Mucosa of rectum (tissue), 2 donors: ENCODE measurements around the gene SMIM35.

Experiments
- H3K27ac ChIP-seq, 2 donors: one replicate each; pipeline ENCODE4 v1.7.0; 2013; ENCODE audit warnings: inconsistent platforms in 2 of 2, low read depth in 2 of 2, low read length in 2 of 2
- H3K27me3 ChIP-seq, 2 donors: one replicate each; pipeline ENCODE4 v1.7.0; 2013; ENCODE audit warnings: low read length in 2 of 2; ENCODE audit not compliant: control insufficient read depth in 2 of 2, insufficient read depth in 2 of 2
- H3K36me3 ChIP-seq, 2 donors: one replicate each; pipeline ENCODE4 v1.7.0; 2013; ENCODE audit warnings: low read length in 2 of 2; ENCODE audit not compliant: control insufficient read depth in 2 of 2, insufficient read depth in 2 of 2
- H3K4me1 ChIP-seq, 2 donors: one replicate each; pipeline ENCODE4 v1.7.0; 2013; ENCODE audit warnings: low read length in 2 of 2, mild to moderate bottlenecking in 1 of 2; ENCODE audit not compliant: control insufficient read depth in 2 of 2, insufficient read depth in 2 of 2
- H3K4me3 ChIP-seq, 2 donors: one replicate each; pipeline ENCODE4 v1.7.0; 2013; ENCODE audit warnings: low read length in 2 of 2
- H3K9ac ChIP-seq, 2 donors: one replicate each; pipeline ENCODE4 v1.7.0; 2013; ENCODE audit warnings: low read length in 2 of 2, low read depth in 1 of 2, mild to moderate bottlenecking in 1 of 2
- H3K9me3 ChIP-seq, 2 donors: one replicate each; pipeline ENCODE4 v1.7.0; 2013; ENCODE audit warnings: low read length in 2 of 2; ENCODE audit not compliant: control insufficient read depth in 2 of 2
- donor health status: healthy.
- donor health status: Normal muscosa, but diverticular disease.

The SMIM35 gene

DNA sequence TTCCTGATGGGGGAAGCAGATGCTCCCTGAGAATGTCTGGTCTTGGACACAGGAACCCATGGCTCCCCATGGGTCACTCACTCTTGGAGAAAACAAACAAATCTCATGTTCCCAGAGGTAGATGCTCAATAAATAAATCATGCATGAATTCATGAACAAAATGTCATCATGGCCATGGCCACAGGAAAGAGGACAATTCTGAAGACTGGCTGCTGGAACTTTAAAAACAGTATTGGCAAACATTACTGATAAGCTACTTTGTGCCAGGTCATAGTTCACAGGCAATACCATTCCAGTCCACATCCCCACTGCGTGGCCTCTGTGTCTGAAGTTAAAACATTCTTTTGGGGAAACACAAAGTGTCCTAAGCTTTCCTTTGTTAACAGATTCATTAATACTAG is 9.2 kb upstream of the SMIM35 start:
- Histone ChIP-seq H3K9me3 (no peaks in the 10 kb centered on the region), H3K9ac (no peak overlapping the region), H3K27ac (no peak overlapping the region), H3K27me3 (no peaks in the 10 kb centered on the region), H3K36me3 (peaks cover 33 to 46% of the 10 kb centered on the region in 2 donors), H3K4me1 (peaks cover 8 to 16% of the 10 kb centered on the region in 2 donors), H3K4me3 (no peak overlapping the region)

DNA sequence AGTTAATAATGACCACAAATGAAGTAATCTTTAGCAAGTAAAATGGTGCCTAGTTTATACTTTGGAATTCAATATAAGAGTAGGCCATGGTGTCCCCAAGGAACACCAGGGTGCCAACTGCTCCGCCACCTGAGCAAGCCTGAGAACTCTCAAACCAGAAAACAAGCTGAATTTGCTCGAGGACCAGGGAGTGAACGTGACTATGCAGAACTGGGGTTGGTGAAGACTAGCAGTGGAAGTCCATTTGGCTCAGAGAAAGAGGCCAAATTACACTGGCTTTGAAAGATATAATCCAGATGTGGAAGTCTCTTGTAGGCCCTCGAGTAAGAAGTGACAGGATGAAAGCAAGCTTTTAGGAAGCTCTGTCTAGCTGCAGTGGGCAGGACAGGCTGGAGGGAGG is 8.7 kb upstream of the SMIM35 start:
- H3K9me3 ChIP-seq: no peaks in the 10 kb centered on the region
- H3K36me3 ChIP-seq: peaks cover 29 to 42% of the 10 kb centered on the region in 2 donors
- peaks cover 12 to 20% of the 10 kb centered on the region in 2 donors for H3K4me1 ChIP-seq
- no peak overlapping the region for H3K4me3 ChIP-seq
- H3K27ac ChIP-seq: no peak overlapping the region
- H3K9ac ChIP-seq: no peak overlapping the region
- H3K27me3 ChIP-seq: no peaks in the 10 kb centered on the region

DNA sequence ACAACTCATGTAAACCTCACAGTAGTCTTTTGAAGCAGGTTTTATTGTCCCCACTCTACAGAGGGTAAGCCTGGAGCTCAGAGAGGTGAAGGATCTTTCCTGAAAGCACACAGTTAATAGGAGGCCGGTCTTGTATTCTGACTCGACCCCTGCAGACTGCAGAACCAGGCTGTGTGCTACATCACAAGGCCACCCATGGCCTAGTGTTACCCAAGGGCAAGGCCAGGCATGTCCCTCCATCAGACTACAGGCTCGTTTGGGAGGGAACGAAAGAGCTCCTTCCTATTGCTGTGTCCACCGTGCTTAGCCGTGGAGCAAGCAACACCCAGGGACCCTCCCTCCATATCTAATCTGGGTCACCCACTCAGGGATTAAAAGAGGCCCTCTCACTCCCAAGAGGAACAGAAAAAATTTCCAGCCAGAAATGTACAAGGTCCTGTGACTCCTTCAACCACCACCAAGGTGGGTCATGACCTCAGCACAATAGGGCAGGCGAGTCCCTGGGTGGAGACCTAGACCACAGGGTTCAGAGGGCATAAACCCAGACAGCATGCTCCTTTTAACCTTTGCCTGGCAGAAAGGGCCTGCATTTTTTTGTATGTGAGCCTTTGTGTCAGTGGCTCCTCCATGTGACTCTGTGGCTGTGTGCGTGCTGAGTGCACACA is 6.3 kb upstream of the SMIM35 start:
- no peaks in the 10 kb centered on the region for H3K27me3 ChIP-seq
- H3K9ac ChIP-seq: no peak overlapping the region
- no peak overlapping the region for H3K4me3 ChIP-seq
- peaks cover 10 to 26% of the 10 kb centered on the region in 2 donors for H3K36me3 ChIP-seq
- no peak overlapping the region for H3K27ac ChIP-seq
- no peaks in the 10 kb centered on the region for H3K9me3 ChIP-seq
- peaks cover 20 to 30% of the 10 kb centered on the region in 2 donors for H3K4me1 ChIP-seq

DNA sequence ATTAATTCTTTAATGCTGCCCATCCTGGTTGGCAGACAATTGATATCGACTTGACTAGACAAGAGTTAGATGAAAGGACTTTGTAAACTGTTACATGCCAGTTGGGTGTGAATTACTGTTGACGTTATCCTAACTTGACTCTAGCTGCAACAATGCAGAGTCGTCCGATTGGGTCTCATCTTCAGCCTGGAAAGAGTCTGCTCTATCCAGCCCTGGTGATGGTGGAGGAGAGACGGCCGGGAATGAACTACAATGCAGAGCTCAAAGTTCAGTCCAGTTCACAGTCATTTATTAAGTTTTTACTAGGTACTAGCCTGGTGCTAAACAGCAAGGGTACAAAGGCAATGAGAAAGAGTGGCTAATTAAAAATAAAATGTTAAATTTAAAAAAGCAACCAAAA is 4.9 kb upstream of the SMIM35 start:
- Histone ChIP-seq H3K27me3 (no peaks in the 10 kb centered on the region), H3K4me1 (peaks cover 26 to 40% of the 10 kb centered on the region in 2 donors), H3K9me3 (peaks cover 0 to 5% of the 10 kb centered on the region in 2 donors), H3K4me3 (no peak overlapping the region), H3K27ac (no peak overlapping the region), H3K36me3 (peaks cover 22 to 32% of the 10 kb centered on the region in 2 donors), H3K9ac (no peak overlapping the region)

DNA sequence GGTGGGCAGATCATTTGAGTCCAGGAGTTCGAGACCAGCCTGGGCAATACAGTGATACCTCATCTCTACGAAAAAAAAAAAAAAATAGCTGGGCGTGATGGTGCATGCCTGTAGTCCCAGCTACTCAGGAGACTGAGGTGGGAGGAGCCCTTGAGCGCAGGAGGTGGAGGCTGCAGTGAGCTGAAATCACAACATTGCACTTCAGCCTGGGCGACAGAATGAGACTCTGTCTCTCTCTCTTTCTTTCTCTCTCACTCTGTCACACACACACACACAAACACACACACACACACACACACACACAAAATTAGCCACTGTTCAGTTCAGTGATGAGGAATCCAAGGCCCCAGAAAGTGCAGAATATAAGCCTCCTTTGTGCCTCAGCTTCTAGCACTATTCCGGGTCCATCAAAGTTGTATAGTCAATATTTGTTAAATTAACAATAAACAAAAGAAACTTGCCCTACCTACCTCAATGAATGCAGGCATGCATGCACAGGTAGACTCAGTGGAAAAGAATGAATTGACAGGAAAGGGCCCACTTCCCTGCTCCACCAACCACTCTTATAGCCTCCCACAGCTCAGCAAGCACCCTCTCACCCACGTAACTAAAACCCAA is 3.9 kb upstream of the SMIM35 start:
- no peak overlapping the region for H3K9ac ChIP-seq
- H3K27me3 ChIP-seq: no peaks in the 10 kb centered on the region
- no peak overlapping the region for H3K4me3 ChIP-seq
- peaks cover 0 to 5% of the 10 kb centered on the region in 2 donors for H3K9me3 ChIP-seq
- peaks cover 27 to 44% of the 10 kb centered on the region in 2 donors for H3K4me1 ChIP-seq
- H3K27ac ChIP-seq: peak overlapping the region in 1 of 2 donors; percentile 18
- H3K36me3 ChIP-seq: peaks cover 23 to 36% of the 10 kb centered on the region in 2 donors

DNA sequence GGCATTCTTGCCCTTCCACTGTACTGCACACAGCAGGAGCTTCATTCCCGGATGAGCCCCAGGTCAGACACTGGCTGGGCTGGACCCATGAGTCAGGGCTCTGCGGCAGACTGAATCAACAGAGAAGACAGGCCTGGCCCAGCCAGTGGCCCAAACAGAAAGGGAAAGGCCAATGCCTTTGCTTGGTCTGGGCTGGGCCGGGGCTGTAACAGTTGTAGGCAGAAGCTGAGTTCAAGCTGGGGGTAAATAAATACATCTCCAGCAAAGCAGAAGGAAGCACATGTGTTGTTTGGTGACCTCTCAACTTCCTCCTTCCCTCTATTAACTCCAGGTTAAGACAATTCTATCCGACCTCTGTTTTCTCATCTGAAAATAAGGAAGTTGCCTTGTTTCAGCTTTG is 1.8 kb upstream of the SMIM35 start:
- Histone ChIP-seq H3K4me3 (no peak overlapping the region), H3K36me3 (peaks cover 24 to 34% of the 10 kb centered on the region in 2 donors), H3K27ac (peak overlapping the region; percentile 63 to 65), H3K9ac (no peak overlapping the region), H3K9me3 (peaks cover 0 to 5% of the 10 kb centered on the region in 2 donors), H3K4me1 (peaks cover 41 to 61% of the 10 kb centered on the region in 2 donors), H3K27me3 (no peaks in the 10 kb centered on the region)

DNA sequence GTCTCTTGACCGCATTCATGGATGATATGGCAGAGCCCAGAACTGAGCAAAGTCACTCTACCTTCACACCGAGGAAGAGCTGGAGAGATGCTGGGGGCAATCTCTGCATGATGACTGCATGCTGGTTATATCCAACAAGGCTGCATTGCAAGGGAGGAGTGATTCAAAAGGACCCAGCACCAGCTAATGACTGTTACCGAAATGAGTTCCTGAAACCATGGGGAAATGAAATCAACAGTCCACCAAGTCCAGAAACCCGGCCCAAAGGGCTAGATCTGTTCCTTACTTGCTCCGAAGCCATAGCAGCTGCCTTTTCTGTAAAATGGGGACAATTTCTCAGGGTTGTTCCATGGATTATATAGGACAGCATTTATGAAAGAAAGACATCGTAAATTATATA is 1.2 kb upstream of the SMIM35 start:
- Histone ChIP-seq H3K9me3 (peaks cover 0 to 5% of the 10 kb centered on the region in 2 donors), H3K9ac (no peak overlapping the region), H3K4me1 (peaks cover 44 to 67% of the 10 kb centered on the region in 2 donors), H3K27ac (peak overlapping the region; percentile 63 to 65), H3K4me3 (peak overlapping the region in 1 of 2 donors; percentile 31), H3K36me3 (peaks cover 24 to 29% of the 10 kb centered on the region in 2 donors), H3K27me3 (no peaks in the 10 kb centered on the region)

DNA sequence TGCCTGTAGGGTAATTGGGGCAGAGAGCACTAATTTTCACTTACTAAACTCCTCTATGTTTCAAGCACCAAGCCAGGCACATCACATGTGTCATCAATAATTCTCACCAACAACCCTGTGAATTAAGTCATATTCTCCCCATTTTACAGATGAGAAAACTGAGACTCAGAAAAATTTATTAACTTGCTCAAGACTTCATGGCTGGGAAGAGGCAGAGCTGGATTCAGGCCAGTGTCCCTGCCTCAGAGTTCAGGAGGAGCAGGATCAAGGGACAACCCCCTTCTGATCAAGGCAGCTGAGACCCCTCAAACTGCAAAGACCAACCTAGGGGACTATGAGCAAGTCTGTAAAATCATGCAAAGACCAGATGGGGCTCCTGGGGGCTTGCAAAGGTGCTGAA is 2.1 kb downstream of the SMIM35 start:
- Histone ChIP-seq H3K9ac (peak overlapping the region in 1 of 2 donors; percentile 8), H3K27me3 (no peaks in the 10 kb centered on the region), H3K4me1 (peaks cover 40 to 70% of the 10 kb centered on the region in 2 donors), H3K9me3 (peaks cover 0 to 5% of the 10 kb centered on the region in 2 donors), H3K27ac (peak overlapping the region; percentile 73 to 87), H3K36me3 (peaks cover 32 to 43% of the 10 kb centered on the region in 2 donors), H3K4me3 (no peak overlapping the region)

DNA sequence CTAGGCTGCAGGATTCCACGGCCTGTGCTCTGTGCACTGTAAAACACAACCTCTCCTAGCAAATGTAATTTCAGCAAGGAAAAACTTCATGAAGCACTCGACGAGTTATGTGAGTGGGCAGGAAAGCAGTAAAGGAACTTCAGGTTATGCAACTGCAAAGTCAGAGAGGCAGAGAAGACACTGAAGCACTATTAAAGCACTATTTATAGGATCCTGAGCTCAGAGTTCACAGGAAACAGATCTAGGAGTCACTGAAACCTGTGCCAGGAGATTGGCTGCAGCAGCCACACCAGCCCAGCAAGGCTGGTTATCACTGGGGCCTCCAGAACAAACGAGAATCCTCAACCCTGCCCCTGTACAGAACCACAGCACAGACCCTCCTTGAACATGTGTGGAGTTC is 2.5 kb downstream of the SMIM35 start:
- peaks cover 32 to 43% of the 10 kb centered on the region in 2 donors for H3K36me3 ChIP-seq
- H3K4me3 ChIP-seq: peak overlapping the region in 1 of 2 donors; percentile 26
- peak overlapping the region; percentile 27 to 41 for H3K9ac ChIP-seq
- peaks cover 0 to 5% of the 10 kb centered on the region in 2 donors for H3K9me3 ChIP-seq
- H3K27me3 ChIP-seq: no peaks in the 10 kb centered on the region
- H3K4me1 ChIP-seq: peaks cover 45 to 74% of the 10 kb centered on the region in 2 donors
- peak overlapping the region; percentile 73 to 87 for H3K27ac ChIP-seq

DNA sequence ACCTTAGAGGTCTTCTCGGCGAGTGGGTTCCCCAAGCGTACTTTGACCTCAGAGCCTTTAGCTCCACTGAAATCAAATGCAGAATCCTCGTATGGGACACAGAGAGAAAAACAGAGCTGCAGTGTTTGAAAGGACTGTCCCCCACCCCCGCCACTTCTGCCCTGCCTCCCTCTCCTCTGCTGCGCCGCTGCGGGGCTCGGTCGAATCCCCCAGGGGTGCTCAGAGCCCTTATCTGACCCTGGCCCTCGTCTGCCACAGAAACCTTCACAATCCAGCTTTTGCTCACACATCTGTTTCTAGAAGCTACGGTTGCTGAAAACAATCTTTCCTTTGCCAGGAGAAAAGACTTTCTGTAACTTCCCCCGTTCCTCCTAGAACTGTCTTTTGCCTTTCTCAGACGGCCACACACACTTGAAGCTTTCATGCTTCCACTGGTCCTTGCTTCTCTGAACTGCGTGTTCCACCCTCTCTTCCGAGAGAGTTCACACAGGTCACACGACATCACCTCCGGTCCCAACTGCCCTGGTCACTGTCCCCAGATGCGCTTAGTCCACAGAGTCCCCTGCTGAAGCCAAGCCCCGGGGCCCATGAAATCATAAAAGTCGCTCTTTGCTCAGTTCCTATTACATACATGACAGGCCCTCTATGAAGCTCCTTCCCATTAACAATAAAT is 3.7 kb downstream of the SMIM35 start:
- Histone ChIP-seq H3K9ac (no peak overlapping the region), H3K4me1 (peaks cover 40 to 71% of the 10 kb centered on the region in 2 donors), H3K4me3 (no peak overlapping the region), H3K9me3 (peaks cover 0 to 5% of the 10 kb centered on the region in 2 donors), H3K27me3 (no peaks in the 10 kb centered on the region), H3K27ac (peak overlapping the region; percentile 1 to 57), H3K36me3 (peaks cover 32 to 41% of the 10 kb centered on the region in 2 donors)
